ENCODE results near the gene BBS12. TPM values are rescaled to one million over a fixed set of nuclear protein-coding genes. Genes with fewer than 3 reads are reported as not detected.

BBS12 gene
- total RNA-seq, 2 experiments from 2014 or later: 1.3 to 1.4 TPM

- no peak overlapping the region for H3K27ac Mint-ChIP-seq
- ATAC-seq: no peak
- H3K4me1 Mint-ChIP-seq (ENCODE audit: low read depth): no peaks in the 10 kb centered on the region
- no peak overlapping the region for H3K4me3 Mint-ChIP-seq
- H3K27me3 Mint-ChIP-seq (ENCODE audit: low read depth): peaks cover 2% of the 10 kb centered on the region
- DNase-seq: no peak
- ChIA-PET POLR2A (no interaction called here), CTCF (interaction anchor here (1.7 kb wide), 1 partner anchor 15 kb away, joined by 11 read pairs; no protein-coding TSS in a partner anchor)
- no peaks in the 10 kb centered on the region for H3K9me3 Mint-ChIP-seq (ENCODE audit: insufficient read depth)
- no peaks in the 10 kb centered on the region for H3K36me3 Mint-ChIP-seq (ENCODE audit: low read depth)
These were observed 29.6 kb upstream of the BBS12 start for GRCh38 chr4:122702939-122703338.

GRCh38 chr4:122703868-122704267 lies 28.6 kb upstream of the BBS12 start:
- H3K4me1 Mint-ChIP-seq (ENCODE audit: low read depth): no peaks in the 10 kb centered on the region
- DNase-seq (no peak), ATAC-seq (no peak)
- H3K9me3 Mint-ChIP-seq (ENCODE audit: insufficient read depth): no peaks in the 10 kb centered on the region
- H3K36me3 Mint-ChIP-seq (ENCODE audit: low read depth): no peaks in the 10 kb centered on the region
- ChIA-PET POLR2A (no interaction called here), CTCF (no interaction called here)
- no peak overlapping the region for H3K4me3 Mint-ChIP-seq
- H3K27ac Mint-ChIP-seq: no peak overlapping the region
- peaks cover 2% of the 10 kb centered on the region for H3K27me3 Mint-ChIP-seq (ENCODE audit: low read depth)

- no peak overlapping the region for H3K4me3 Mint-ChIP-seq
- H3K9me3 Mint-ChIP-seq (ENCODE audit: insufficient read depth): no peaks in the 10 kb centered on the region
- no peak for ATAC-seq
- H3K27me3 Mint-ChIP-seq (ENCODE audit: low read depth): peaks cover 2% of the 10 kb centered on the region
- DNase-seq: no peak
- H3K4me1 Mint-ChIP-seq (ENCODE audit: low read depth): no peaks in the 10 kb centered on the region
- no peak overlapping the region for H3K27ac Mint-ChIP-seq
- POLR2A ChIA-PET: no interaction called here
- CTCF ChIA-PET: interaction anchor here (1.3 to 1.8 kb wide), 2 partner anchors 12 to 27 kb away, joined by 3 to 6 read pairs; partner anchors contain the start of gene BBS12
- H3K36me3 Mint-ChIP-seq (ENCODE audit: low read depth): no peaks in the 10 kb centered on the region
These were observed 27.5 kb upstream of the BBS12 start for GRCh38 chr4:122705009-122705408.

GRCh38 chr4:122705547-122706117 lies 26.9 kb upstream of the BBS12 start:
- Mint-ChIP-seq H3K36me3 (ENCODE audit: low read depth) (no peaks in the 10 kb centered on the region), H3K4me1 (ENCODE audit: low read depth) (no peaks in the 10 kb centered on the region), H3K27ac (no peak overlapping the region), H3K27me3 (ENCODE audit: low read depth) (peaks cover 5% of the 10 kb centered on the region), H3K4me3 (no peak overlapping the region), H3K9me3 (ENCODE audit: insufficient read depth) (no peaks in the 10 kb centered on the region)
- ATAC-seq (no peak), DNase-seq (no peak)
- ChIA-PET POLR2A (no interaction called here), CTCF (interaction anchor here (1.3 to 1.8 kb wide), 2 partner anchors 11 to 27 kb away, joined by 3 to 6 read pairs; partner anchors contain the start of gene BBS12)

GRCh38 chr4:122706511-122706910 lies 26.0 kb upstream of the BBS12 start:
- H3K27ac Mint-ChIP-seq: no peak overlapping the region
- ChIA-PET POLR2A (no interaction called here), CTCF (no interaction called here)
- no peak overlapping the region for H3K4me3 Mint-ChIP-seq
- ATAC-seq (no peak), DNase-seq (no peak)
- no peaks in the 10 kb centered on the region for H3K4me1 Mint-ChIP-seq (ENCODE audit: low read depth)
- H3K9me3 Mint-ChIP-seq (ENCODE audit: insufficient read depth): no peaks in the 10 kb centered on the region
- H3K36me3 Mint-ChIP-seq (ENCODE audit: low read depth): no peaks in the 10 kb centered on the region
- H3K27me3 Mint-ChIP-seq (ENCODE audit: low read depth): peaks cover 8% of the 10 kb centered on the region

GRCh38 chr4:122707497-122707896 lies 25.0 kb upstream of the BBS12 start:
- Mint-ChIP-seq H3K4me3 (no peak overlapping the region), H3K9me3 (ENCODE audit: insufficient read depth) (no peaks in the 10 kb centered on the region), H3K27ac (no peak overlapping the region), H3K4me1 (ENCODE audit: low read depth) (peaks cover under 1% of the 10 kb centered on the region), H3K36me3 (ENCODE audit: low read depth) (no peaks in the 10 kb centered on the region), H3K27me3 (ENCODE audit: low read depth) (peaks cover 8% of the 10 kb centered on the region)
- ChIA-PET POLR2A (no interaction called here), CTCF (interaction anchor here (1.5 kb wide), 1 partner anchor 9 kb away, joined by 3 read pairs; no protein-coding TSS in a partner anchor)
- ATAC-seq: no peak
- DNase-seq: no peak

- CTCF ChIA-PET: interaction anchor here (1.5 kb wide), 1 partner anchor 106 kb away, joined by 5 read pairs; no protein-coding TSS in a partner anchor
- H3K9me3 Mint-ChIP-seq (ENCODE audit: insufficient read depth): no peaks in the 10 kb centered on the region
- no peak for DNase-seq
- H3K4me1 Mint-ChIP-seq (ENCODE audit: low read depth): peaks cover 6% of the 10 kb centered on the region
- POLR2A ChIA-PET: interaction anchor here (0.6 kb wide), 1 partner anchor 155 kb away, joined by 3 read pairs; no protein-coding TSS in a partner anchor
- no peak overlapping the region for H3K27ac Mint-ChIP-seq
- H3K4me3 Mint-ChIP-seq: no peak overlapping the region
- ATAC-seq: no peak
- peaks cover 8% of the 10 kb centered on the region for H3K27me3 Mint-ChIP-seq (ENCODE audit: low read depth)
- H3K36me3 Mint-ChIP-seq (ENCODE audit: low read depth): no peaks in the 10 kb centered on the region
These were observed 23.3 kb upstream of the BBS12 start for GRCh38 chr4:122709236-122709635.

GRCh38 chr4:122710434-122711308 lies 21.8 kb upstream of the BBS12 start:
- H3K27me3 Mint-ChIP-seq (ENCODE audit: low read depth): peaks cover 6% of the 10 kb centered on the region

GRCh38 chr4:122711919-122712318 lies 20.6 kb upstream of the BBS12 start:
- ATAC-seq: no peak
- Mint-ChIP-seq H3K27ac (no peak overlapping the region), H3K36me3 (ENCODE audit: low read depth) (no peaks in the 10 kb centered on the region), H3K4me3 (no peak overlapping the region), H3K4me1 (ENCODE audit: low read depth) (peaks cover 18% of the 10 kb centered on the region), H3K27me3 (ENCODE audit: low read depth) (peaks cover 6% of the 10 kb centered on the region), H3K9me3 (ENCODE audit: insufficient read depth) (no peaks in the 10 kb centered on the region)
- no peak for DNase-seq
- CTCF ChIA-PET: interaction anchor here (1.2 kb wide), 1 partner anchor 110 kb away, joined by 3 read pairs; no protein-coding TSS in a partner anchor
- POLR2A ChIA-PET: interaction anchor here (0.6 kb wide), 1 partner anchor 1461 kb away, joined by 6 read pairs; no protein-coding TSS in a partner anchor

More at GRCh38 chr4:122710434-122711308, 21.8 kb upstream of the BBS12 start:
- H3K27ac Mint-ChIP-seq: no peak overlapping the region
- ChIA-PET POLR2A (no interaction called here), CTCF (interaction anchor here (0.7 to 1.2 kb wide), 2 partner anchors 23 to 109 kb away, joined by 3 read pairs; no protein-coding TSS in a partner anchor)
- no peaks in the 10 kb centered on the region for H3K36me3 Mint-ChIP-seq (ENCODE audit: low read depth)
- DNase-seq (no peak), ATAC-seq (no peak)
- peaks cover 14% of the 10 kb centered on the region for H3K4me1 Mint-ChIP-seq (ENCODE audit: low read depth)
- no peaks in the 10 kb centered on the region for H3K9me3 Mint-ChIP-seq (ENCODE audit: insufficient read depth)
- no peak overlapping the region for H3K4me3 Mint-ChIP-seq

- Mint-ChIP-seq H3K27ac (no peak overlapping the region), H3K27me3 (ENCODE audit: low read depth) (peaks cover 6% of the 10 kb centered on the region), H3K4me1 (ENCODE audit: low read depth) (peaks cover 18% of the 10 kb centered on the region), H3K36me3 (ENCODE audit: low read depth) (no peaks in the 10 kb centered on the region), H3K9me3 (ENCODE audit: insufficient read depth) (no peaks in the 10 kb centered on the region), H3K4me3 (no peak overlapping the region)
- ChIA-PET CTCF (interaction anchor here (1.1 kb wide), 1 partner anchor 20 kb away, joined by 3 read pairs; the partner anchor contains the start of gene BBS12), POLR2A (no interaction called here)
- ATAC-seq (no peak), DNase-seq (no peak)
These were observed 19.7 kb upstream of the BBS12 start for GRCh38 chr4:122712782-122713181.

- CTCF ChIA-PET: no interaction called here
- no peaks in the 10 kb centered on the region for H3K9me3 Mint-ChIP-seq (ENCODE audit: insufficient read depth)
- H3K4me1 Mint-ChIP-seq (ENCODE audit: low read depth): peaks cover 18% of the 10 kb centered on the region
- POLR2A ChIA-PET: no interaction called here
- peaks cover 6% of the 10 kb centered on the region for H3K27me3 Mint-ChIP-seq (ENCODE audit: low read depth)
- H3K4me3 Mint-ChIP-seq: no peak overlapping the region
- ATAC-seq (no peak), DNase-seq (no peak)
- no peak overlapping the region for H3K27ac Mint-ChIP-seq
- no peaks in the 10 kb centered on the region for H3K36me3 Mint-ChIP-seq (ENCODE audit: low read depth)
These were observed 17.3 kb upstream of the BBS12 start for GRCh38 chr4:122715221-122715620.
